Camera-type eye (tissue), 1 donor: ENCODE measurements around the gene VPS45. TPM values are rescaled to one million over a fixed set of nuclear protein-coding genes. Genes with fewer than 3 reads are reported as not detected.

ENCODE experiments used
- total RNA-seq: library from RNA; depleted of rRNA; stranded (reverse); fragments of >200 nt; gene quantifications from one replicate; pipeline ENCODE4 v1.2.3, GENCODE V29; 2014

VPS45 gene, protein sequence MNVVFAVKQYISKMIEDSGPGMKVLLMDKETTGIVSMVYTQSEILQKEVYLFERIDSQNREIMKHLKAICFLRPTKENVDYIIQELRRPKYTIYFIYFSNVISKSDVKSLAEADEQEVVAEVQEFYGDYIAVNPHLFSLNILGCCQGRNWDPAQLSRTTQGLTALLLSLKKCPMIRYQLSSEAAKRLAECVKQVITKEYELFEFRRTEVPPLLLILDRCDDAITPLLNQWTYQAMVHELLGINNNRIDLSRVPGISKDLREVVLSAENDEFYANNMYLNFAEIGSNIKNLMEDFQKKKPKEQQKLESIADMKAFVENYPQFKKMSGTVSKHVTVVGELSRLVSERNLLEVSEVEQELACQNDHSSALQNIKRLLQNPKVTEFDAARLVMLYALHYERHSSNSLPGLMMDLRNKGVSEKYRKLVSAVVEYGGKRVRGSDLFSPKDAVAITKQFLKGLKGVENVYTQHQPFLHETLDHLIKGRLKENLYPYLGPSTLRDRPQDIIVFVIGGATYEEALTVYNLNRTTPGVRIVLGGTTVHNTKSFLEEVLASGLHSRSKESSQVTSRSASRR
- total RNA-seq: 83.2 TPM

DNA sequence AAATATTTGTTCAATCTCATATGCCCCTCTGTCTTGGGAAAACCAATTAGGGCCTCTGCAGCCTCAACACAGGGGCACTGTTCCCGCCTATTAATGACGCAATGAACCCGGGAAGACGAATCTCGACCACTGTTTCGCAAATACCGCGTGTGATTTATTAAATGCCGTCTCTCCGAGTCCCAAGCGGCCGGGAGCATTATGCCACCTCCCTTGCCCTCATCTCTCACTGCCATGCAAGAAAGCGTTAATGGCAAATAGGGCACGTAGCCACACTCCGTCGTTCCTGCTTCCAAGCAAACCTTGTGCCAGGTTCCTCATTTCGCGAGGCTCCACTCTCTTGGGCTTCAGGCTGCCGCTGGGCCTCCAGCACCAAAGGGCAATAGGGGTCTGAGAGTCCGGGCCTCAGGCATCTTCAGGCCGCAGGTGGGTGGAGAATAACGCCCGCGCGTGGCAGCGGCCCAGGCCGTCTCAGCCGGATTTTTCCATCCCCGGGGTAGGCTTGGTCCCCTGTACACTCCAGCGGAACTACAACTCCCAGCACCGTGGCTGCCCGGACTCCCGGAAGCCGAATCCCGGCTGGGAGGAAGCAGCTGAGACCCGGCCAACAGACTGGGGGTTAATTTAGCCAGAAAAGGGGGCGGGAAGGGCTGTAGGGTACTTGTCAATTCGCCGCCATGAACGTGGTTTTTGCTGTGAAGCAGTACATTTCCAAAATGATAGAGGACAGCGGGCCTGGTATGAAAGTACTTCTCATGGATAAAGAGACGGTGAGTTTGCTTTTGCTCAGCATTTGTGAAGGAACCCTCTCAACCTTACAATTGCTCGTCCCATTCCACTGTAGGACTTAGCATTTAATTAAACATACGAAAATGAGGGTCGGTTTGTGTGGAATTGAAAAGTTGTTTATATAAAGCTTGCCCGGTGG, at the start of gene VPS45:
Gene VPS45 (plus strand): TSS at position 593 of the 925 bp plus-strand sequence. CDS start 82 bp downstream, at position 675.

DNA sequence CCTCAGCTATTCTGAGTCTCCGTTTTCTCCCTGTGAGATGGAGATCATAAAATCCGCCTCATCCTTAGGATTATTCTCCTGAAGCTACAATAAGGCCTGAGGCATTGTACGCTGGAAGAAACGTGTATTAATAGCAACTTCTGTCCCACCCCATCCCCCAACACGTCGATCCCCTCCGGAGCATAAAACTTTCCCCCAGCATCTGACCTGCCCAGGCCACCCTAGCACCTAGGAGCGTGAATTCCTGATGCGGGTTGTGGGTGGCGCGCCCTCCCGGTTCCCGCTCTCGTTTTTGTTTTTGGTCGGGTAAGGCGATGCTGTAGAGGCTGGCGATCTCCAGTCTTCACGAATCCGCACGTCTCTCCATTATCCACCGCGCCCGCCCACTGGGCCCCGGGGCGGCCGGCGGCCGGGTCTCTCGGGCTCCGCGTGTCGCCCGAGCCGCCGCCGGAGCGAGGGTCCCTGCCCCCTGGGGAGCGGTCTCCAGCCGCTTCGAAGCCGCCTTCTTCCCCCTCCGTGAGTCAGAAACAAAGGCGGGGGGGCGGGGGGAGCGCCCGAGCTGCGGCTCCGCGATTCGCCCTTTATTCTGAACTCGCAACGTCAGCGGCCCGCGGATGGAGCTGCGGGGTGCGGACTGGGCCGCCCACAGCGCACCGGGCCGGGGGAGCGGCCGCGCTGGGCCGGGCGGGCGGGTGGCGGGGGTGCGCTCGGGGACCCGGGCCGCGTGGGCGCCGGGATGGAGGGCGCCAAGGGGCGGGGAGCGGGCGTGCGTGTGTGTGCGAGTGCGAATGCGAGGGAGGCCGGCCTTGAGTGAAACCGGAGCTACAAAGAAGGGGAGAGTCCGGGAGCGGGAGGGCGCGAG, 81.9 kb downstream of the VPS45 start, which contains the start of gene PLEKHO1:
Gene PLEKHO1 (plus strand): TSS at position 646 of the 862 bp plus-strand sequence. CDS start 342 bp downstream, outside the sequence.

Other genes with a start within 250 kb of the VPS45 start
- 18.4 TPM for gene BOLA1, start 168.2 kb upstream of the VPS45 start, total RNA-seq
- 38.3 TPM for gene SV2A, start 149.9 kb upstream of the VPS45 start, total RNA-seq
- 13.3 TPM for gene SF3B4, start 140.0 kb upstream of the VPS45 start, total RNA-seq
- gene MTMR11, start 130.9 kb upstream of the VPS45 start, total RNA-seq: 17.9 TPM
- gene OTUD7B, start 57.0 kb upstream of the VPS45 start, total RNA-seq: 31.3 TPM
- gene PLEKHO1, start 82.1 kb downstream of the VPS45 start, total RNA-seq: 35.0 TPM
- 45.7 TPM for gene ANP32E, start 168.3 kb downstream of the VPS45 start, total RNA-seq
- 49.1 TPM for gene CA14, start 190.0 kb downstream of the VPS45 start, total RNA-seq
- 68.5 TPM for gene APH1A, start 201.2 kb downstream of the VPS45 start, total RNA-seq
- 9.1 TPM for gene C1orf54, start 205.0 kb downstream of the VPS45 start, total RNA-seq
- gene CIART, start 214.8 kb downstream of the VPS45 start, total RNA-seq: 5.7 TPM
- 32.3 TPM for gene MRPS21, start 226.1 kb downstream of the VPS45 start, total RNA-seq